GM12875 (cell line): ENCODE measurements around the gene FHL2.

Experiments used
- H3K4me3 ChIP-seq: one replicate; pipeline ENCODE4 v1.5.1; 2011; ENCODE audit warnings: low read depth, low read length, control low read depth
- TF ChIP-seq, protein P1 (sequence below): IDR thresholded peaks from 2 replicates; pipeline ENCODE4 v1.5.1; 2011; ENCODE audit warnings: low read depth, mild to moderate bottlenecking, control low read depth, inconsistent platforms, low read length, moderate library complexity, borderline replicate concordance; ENCODE audit not compliant: insufficient read depth

FHL2 gene

DNA sequence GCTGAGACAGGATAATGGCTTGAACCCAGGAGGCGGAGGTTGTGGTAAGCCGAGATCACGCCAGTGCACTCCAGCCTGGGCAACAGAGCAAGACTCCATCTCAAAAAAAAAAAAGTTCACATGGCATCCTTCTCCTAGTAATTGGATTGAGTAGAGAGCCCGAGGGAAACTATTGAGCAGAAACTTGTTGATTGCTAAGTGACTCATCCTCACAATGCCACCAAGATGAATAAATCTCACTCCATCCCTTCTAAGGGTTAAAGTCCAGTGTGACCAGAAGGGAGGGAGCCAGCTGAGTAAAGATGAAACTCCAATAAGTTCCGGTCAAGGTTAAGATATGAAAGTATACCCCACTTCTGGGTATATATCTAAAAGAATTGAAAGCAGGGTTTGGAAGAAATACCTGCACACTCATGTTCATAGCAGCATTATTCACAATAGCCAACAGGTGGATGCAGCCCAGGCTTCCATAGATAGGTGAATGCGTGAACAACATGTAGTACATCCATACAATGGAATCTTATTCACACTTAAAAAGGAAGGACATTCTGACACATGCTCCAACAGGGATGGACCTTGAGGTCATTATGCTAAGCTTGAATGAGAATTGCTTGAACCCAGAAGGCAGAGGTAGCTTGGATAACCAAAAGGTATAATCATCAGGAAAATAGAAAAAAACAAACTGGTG is 13.0 kb upstream of the FHL2 start:
- TF ChIP-seq, protein P1, sequence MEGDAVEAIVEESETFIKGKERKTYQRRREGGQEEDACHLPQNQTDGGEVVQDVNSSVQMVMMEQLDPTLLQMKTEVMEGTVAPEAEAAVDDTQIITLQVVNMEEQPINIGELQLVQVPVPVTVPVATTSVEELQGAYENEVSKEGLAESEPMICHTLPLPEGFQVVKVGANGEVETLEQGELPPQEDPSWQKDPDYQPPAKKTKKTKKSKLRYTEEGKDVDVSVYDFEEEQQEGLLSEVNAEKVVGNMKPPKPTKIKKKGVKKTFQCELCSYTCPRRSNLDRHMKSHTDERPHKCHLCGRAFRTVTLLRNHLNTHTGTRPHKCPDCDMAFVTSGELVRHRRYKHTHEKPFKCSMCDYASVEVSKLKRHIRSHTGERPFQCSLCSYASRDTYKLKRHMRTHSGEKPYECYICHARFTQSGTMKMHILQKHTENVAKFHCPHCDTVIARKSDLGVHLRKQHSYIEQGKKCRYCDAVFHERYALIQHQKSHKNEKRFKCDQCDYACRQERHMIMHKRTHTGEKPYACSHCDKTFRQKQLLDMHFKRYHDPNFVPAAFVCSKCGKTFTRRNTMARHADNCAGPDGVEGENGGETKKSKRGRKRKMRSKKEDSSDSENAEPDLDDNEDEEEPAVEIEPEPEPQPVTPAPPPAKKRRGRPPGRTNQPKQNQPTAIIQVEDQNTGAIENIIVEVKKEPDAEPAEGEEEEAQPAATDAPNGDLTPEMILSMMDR, result no peak
- H3K4me3 ChIP-seq, result no peak overlapping the region

DNA sequence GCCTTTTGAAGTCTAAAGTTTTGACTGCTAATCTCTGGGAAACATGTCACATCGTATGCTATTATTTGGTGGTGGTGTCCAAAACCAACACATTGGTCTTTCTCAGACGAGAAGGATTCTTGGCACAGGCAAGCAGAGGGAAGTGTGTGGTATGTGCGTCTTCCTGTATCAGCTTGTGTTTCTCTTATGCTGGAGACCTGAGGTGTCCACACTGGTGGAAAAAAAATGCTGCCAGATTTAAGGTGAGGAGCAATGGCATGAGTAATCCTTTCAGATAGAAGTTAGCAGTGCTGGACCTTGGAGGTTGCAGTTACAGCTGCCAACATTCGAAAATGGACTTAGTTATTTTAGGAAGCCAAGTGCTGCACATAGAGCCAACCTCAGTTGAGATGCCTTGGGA is 11.7 kb upstream of the FHL2 start:
- no peak overlapping the region for H3K4me3 ChIP-seq
- TF ChIP-seq, protein P1, result no peak

DNA sequence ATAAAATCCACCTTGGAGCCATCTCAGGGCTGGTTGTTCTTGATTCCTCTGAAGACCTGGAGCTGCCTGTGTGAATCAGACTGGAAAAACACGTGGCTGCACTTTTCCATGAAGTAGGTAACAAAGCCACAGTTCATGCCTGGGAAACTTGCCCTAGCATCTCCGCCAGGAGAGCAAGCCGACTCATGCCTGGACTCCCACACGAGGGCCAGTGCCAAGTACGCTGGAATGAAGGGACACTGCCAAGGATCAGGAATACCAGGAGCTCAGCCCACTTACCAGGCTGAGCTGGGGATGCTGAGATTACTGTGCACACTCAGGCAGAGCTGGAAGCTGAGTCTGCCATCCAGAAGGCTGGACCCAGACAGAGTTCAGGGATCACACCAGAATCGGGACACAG is 10.9 kb upstream of the FHL2 start:
- TF ChIP-seq, protein P1, result no peak
- H3K4me3 ChIP-seq, result no peak overlapping the region

DNA sequence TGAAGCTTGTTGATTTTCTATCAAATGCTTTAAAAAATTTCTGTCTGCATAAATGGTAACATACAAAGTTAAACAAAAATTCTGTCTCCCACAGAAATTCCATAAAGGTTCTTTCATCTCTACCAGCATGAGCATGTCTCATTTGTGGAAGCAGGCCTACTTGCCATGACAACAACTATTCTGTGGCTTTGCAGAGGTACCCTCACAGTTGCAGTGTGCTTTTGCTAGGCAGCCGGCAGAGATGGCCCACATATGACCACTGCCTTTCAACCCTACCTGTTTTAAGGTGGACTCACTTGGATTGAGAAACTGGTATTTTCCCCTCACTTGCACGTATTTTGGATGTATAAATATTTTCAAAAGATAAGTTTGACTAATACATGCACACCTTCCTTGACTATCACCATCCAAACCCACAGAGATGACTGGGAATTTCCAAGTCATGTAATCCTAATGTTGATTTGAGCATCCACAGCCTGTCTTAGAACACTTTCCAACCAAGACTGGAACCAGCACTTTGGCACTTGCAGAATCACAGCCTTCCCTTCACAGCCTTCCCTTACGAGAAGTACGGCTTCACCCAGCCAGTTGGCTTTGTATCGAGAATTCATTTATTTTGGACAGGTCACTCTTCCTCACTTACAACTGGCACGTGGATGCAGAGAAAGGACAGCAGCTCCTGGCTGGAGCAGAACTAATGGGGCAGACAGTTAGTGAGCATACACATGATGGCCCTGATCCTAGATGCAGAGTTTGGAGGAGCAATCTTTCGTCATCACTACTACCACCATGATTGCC is 9.3 kb upstream of the FHL2 start:
- H3K4me3 ChIP-seq, result no peak overlapping the region
- TF ChIP-seq, protein P1, result no peak

DNA sequence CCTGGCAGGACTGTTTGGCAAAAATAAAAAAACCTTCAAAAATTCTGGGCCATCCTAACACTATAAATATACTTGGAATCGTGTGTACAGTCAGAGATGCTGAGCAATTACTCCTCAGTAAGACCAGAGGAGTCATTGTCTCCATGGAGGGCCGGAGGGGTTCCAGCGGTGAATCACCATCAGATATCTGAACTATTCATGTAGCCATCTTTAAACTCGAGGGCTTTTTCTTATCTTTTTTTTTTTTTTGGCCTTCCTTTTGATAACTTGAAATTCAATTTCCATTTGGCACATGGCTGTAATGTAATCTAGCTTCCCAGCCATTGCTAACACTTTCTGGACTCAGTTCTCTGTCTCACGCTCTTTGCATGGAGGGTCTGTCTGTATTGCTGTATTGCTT is 7.4 kb upstream of the FHL2 start:
- H3K4me3 ChIP-seq, result no peak overlapping the region
- TF ChIP-seq, protein P1, result no peak

DNA sequence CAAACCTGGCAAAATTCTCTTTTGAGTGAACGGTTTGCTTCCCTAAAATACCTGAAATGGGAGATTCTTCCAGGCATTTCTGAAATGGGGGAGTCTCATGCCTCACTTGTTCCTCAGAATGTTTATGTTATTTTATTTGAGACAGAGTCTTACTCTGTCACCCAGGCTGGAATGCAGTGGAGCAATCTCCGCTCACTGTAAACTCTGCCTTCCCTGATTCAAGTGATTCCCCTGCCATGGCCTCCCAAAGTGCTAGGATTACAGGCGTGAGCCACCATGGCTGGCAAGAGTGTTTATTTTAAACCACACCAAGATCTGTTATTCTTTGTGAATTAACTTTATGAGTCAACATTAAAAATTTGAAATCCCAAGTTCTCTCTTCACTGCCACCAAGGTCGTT is 6.4 kb upstream of the FHL2 start:
- TF ChIP-seq, protein P1, result no peak
- no peak overlapping the region for H3K4me3 ChIP-seq

DNA sequence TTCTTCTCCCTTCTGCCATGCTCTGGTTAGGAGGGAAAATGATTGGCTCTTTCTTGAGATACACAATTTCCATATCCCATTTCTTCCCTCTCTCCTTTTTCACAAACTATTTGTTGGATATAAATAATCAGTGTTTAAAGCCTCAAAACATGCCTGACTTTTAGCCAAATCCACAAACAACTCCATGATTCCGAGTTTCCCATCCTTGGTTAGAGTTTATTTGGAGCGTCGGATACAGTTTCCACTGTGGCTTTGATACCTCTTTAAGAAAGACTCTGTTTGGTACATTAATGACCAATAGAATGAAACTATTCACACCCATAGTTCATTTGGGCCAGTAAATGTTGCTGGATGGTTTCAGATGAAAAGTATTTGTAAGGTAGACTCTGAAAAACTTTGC is 5.9 kb upstream of the FHL2 start:
- H3K4me3 ChIP-seq, result no peak overlapping the region

More for the DNA sequence above, 5.9 kb upstream of the FHL2 start:
- TF ChIP-seq, protein P1, result no peak
